Stimulated activated naive CD8-positive, alpha-beta T cell treated with anti-CD3 and anti-CD28 coated beads, Interleukin-15, Interleukin-2, amounts not matched to agents 100 U/mL and 50 U/mL, for 24 hours (primary cell): ENCODE data around the gene GOLGA6L26.
"Not testable (repeated sequence)": the region's sequence is repeated elsewhere in the genome, so short reads cannot be mapped to it uniquely, and the experiment has no call there.

Source experiments
- ATAC-seq: fragments of 150-1000 bp; cut with Tn5 transposase; one replicate; pipeline ENCODE4 v1.10.0; 2021
- DNase-seq: peaks from one replicate; pipeline ENCODE4 v3.0.0; 2021

The GOLGA6L26 gene, protein sequence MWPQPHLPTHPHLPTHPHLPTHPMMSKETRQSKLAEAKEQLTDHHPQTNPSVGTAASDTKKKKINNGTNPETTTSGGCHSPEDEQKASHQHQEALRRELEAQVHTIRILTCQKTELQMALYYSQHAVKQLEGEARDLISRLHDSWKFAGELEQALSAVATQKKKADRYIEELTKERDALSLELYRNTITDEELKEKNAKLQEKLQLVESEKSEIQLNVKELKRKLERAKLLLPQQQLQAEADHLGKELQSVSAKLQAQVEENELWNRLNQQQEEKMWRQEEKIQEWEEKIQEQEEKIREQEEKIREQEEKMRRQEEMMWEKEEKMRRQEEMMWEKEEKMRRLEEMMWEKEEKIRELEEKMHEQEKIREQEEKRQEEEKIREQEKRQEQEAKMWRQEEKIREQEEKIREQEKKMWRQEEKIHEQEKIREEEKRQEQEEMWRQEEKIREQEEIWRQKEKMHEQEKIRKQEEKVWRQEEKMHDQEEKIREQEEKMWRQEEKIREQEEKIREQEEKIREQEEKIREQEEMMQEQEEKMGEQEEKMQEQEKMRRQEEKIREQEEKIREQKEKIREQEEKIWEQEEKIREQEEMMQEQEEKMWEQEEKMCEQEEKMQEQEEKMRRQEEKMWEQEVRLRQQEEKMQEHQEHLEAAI

DNA sequence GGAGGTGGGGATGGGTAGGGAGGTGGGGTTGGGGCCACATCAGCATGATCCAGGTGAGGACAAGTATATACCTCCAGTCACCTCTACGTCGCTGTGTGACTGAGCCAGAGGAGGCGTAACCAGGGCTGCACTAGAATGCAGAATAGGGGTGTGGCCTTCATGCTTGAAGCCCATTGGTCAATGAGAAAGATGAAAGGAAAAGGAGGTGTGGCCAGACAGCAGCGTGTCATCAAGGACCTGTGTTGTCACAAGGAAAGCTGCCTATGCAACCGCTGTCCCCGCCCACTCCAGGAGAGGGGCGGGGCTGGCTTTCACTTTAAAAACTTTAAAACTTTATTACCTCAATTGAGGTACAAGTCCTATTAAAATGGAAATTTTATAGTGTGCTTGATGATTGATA lies at the start of gene GOLGA6L26:
Gene GOLGA6L26 (minus strand): TSS at position 101 of the 400 bp plus-strand sequence. CDS start 61 bp downstream, at position 40.
- ATAC-seq, DNase-seq: not testable (repeated sequence)

DNA sequence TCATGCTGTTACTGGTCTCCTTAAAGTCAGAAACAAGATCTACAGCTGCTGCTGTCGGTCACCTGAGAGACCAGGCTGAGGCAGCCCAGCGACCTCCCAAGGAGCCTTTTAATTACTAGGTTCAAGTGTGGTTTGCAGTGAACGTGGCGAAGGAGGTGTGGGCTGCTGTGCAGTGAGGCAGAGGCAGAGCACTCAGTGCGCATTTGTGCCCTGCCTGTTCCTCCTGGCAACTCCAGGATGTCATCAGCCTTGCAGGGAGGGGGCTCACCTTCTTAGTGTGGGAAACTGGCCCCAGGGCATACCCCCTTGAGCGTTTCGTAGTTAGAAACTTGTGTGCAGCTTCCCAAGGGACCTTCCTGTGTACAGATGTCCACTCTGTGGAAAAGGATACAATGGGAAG lies 47.2 kb upstream of the GOLGA6L26 start:
- not testable (repeated sequence) for DNase-seq
- ATAC-seq, result peak; percentile 23

- ATAC-seq, result not testable (repeated sequence)
These were observed 46.7 kb upstream of the GOLGA6L26 start for GRCh38 chr15:23380700-23381099.

GRCh38 chr15:23378946-23379345 lies 45.0 kb upstream of the GOLGA6L26 start:
- not testable (repeated sequence) for ATAC-seq, DNase-seq

More at GRCh38 chr15:23380700-23381099, 46.7 kb upstream of the GOLGA6L26 start:
- DNase-seq, result not testable (repeated sequence)

DNA sequence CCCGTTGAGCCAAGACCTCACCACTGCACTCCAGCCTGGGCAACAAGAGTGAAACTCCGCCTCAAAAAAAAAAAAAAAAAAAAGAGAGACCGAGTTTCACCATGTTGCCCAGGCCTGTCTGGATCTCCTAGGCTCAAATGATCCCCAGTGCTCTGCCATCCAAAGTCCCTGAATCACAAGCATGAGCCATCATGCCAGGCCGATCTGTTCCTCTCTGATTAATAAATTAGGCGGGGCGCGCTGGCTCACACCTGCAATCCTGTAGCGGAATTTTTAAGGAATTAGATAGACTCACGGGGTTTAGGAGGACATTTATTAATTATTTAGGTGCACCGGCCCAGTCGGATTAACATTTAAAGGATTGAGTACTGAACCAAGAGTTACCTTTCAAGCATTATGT lies 40.2 kb upstream of the GOLGA6L26 start:
- not testable (repeated sequence) for ATAC-seq, DNase-seq

DNA sequence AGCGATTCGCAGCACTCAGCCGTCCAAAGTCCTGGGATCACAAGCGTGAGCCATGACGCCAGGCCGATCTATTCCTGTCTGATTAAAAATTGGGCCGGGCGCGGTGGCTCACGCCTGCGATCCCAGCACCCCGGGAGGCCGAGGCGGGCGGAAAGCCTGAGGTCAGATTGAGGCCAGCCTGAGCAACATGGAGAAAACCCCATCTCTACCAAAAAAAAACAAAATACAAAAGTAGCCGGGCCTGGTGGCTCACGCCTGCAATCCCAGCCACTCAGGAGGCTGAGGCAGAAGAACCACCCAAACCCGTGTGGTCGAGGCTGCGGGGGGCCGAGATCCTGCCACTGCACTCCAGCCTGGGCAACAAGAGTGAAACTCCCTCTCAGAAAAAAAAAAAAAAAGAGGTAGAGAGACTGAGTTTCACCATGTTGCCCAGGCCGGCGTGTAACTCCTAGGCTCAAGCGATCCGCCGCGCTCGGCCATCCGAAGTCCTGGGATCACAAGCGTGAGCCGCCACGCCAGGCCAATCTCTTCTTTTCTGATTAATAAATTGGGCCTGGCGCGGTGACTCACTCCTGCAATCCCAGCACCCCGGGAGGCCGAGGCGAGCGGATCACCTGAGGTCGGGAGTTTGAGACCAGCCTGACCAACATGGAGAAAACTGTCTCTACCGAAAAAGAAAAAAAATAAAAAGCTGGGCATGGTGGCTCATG lies 39.0 kb upstream of the GOLGA6L26 start:
- ATAC-seq, DNase-seq: not testable (repeated sequence)

GRCh38 chr15:23372284-23372683 lies 38.3 kb upstream of the GOLGA6L26 start:
- ATAC-seq (no peak), DNase-seq (no peak)

DNA sequence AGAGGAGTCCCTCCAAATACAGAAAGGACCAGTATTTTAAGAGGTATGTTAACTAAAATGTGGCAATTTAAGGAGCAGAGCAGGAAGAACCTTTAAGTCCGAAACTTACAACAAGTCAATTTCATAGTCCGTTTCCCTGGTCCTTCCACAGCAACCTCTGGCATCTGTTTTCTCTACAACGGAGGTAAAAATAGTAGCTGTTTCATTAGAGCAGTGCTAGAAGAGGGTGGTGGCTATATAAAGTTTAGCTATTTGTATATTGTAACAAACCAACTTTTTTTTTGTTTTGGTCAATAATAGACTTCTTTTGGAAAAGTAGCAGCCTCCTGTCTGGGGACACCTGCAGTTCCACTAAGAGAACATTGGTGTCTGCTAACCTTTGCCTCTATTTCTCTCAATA lies 37.9 kb upstream of the GOLGA6L26 start:
- not testable (repeated sequence) for DNase-seq, ATAC-seq

GRCh38 chr15:23371134-23371533 lies 37.1 kb upstream of the GOLGA6L26 start:
- not testable (repeated sequence) for ATAC-seq, DNase-seq

- DNase-seq (no peak), ATAC-seq (no peak)
These were observed 36.6 kb upstream of the GOLGA6L26 start for GRCh38 chr15:23370578-23370977.

GRCh38 chr15:23364261-23364660 lies 30.3 kb upstream of the GOLGA6L26 start:
- not testable (repeated sequence) for ATAC-seq, DNase-seq

DNA sequence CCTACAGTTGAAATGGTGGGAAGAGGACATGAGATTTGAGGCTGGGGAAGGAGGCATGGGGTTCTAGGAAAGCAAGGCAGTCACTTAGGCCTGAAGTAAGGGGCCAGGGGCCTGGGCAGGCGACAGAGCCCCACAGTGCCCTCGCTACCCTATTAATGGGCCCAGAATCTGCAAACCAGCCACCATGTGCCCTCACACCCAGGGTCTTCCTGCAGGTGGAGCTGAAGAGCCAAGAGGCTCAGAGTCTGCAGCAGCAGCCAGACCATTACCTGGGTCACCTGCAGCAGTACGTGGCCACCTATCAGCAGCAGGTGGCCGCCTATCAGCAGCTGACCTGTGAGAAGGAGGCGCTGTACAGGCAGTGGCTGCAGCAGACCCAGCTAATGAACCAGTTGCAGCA lies 28.6 kb upstream of the GOLGA6L26 start:
- not testable (repeated sequence) for DNase-seq, ATAC-seq

GRCh38 chr15:23354448-23354847 lies 20.5 kb upstream of the GOLGA6L26 start, which contains the start of gene GOLGA8S:
TSS of gene GOLGA8S (plus strand) at chr15:23354748. CDS start at chr15:23354810, 62 bp downstream.
- not testable (repeated sequence) for ATAC-seq, DNase-seq

GRCh38 chr15:23311233-23311632 lies 22.8 kb downstream of the GOLGA6L26 start:
- ATAC-seq, DNase-seq: not testable (repeated sequence)

DNA sequence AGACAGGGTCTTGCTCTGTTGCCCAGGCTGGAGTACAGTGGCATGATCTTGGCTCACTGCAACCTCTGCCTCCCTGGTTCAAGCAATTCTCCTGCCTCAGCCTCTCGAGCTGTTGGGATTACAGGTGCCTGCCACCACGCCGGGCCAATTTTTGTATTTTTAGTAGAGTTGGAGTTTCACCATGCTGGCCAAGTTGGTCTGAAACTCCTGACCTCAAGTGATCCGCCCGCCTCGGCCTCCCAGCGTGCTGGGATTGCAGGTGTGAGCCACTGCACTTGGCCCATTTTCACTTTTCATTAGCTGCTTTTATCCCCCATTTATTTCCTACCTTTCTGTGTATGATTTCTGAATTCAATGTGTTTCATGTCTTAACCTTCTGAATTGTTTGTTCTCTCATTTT lies 28.1 kb downstream of the GOLGA6L26 start:
- DNase-seq, ATAC-seq: not testable (repeated sequence)

DNA sequence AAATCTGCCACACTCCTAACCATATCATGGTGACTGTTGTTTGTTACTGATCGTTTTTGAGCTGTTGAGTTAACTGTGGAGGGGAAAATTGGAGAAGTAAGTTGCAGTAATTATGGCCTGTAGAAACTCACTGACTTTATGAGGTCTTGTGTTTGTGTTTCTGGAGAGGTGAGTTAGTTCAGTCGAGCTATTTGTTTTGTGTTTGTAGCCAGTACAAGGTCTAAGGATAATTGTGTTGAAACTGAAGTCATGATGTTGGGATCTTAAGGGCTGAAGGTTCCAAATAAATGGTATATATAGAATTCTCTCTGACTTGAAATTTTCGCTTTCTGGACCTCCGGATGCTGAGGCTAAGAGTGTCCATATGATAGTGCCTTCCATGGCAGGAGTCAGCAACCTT lies 29.2 kb downstream of the GOLGA6L26 start:
- ATAC-seq, DNase-seq: not testable (repeated sequence)

DNA sequence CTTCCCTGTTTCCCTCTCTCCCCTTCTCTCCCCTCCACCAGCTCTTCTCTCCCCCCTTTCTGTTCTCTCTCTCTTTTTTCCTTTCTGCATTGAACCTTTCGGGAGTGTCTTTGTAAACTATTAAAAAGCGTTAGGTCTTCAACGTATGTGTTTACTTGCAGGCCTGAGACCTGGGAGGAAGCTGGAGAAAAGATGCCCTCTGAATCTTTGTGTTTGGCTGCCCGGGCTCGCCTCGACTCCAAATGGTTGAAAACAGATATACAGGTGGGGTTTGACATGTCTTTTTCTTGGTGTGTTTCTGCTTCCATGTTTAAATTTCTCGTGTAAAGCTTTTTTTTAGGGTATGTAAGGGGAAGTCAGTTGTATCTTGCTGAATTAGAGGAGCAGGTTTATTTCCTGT lies 29.7 kb downstream of the GOLGA6L26 start:
- not testable (repeated sequence) for ATAC-seq, DNase-seq

GRCh38 chr15:23303654-23304053 lies 30.3 kb downstream of the GOLGA6L26 start:
- peak; percentile 40 for DNase-seq
- not testable (repeated sequence) for ATAC-seq

- not testable (repeated sequence) for DNase-seq, ATAC-seq
These were observed 30.8 kb downstream of the GOLGA6L26 start for GRCh38 chr15:23303246-23303645.
